SK-N-SH treated with all-trans-retinoic acid at 6 μM for 48 hours (cell line): ENCODE data around the gene ACBD6.

Experiments
- ARNTL ChIP-seq: fragments of 450-650 bp; formaldehyde crosslinking; IDR thresholded peaks from 2 replicates; pipeline ENCODE4 v1.5.0; 2020; ENCODE audit warnings: low read depth, mild to moderate bottlenecking, moderate library complexity, borderline replicate concordance
- BACH2 ChIP-seq: fragments of 250-450 bp; sonication (Bioruptor Pico); IDR thresholded peaks from 2 replicates; pipeline ENCODE4 v1.9.0; 2021; ENCODE audit warnings: mild to moderate bottlenecking, borderline replicate concordance
- CSDC2 ChIP-seq: fragments of 250-450 bp; sonication (Bioruptor Pico); IDR thresholded peaks from 2 replicates; pipeline ENCODE4 v1.5.0; 2020; ENCODE audit warnings: mild to moderate bottlenecking, moderate library complexity
- PPARA ChIP-seq: fragments of 250-450 bp; sonication (Bioruptor Pico); IDR thresholded peaks from 2 replicates; pipeline ENCODE4 v1.5.0; 2020; ENCODE audit warnings: mild to moderate bottlenecking, borderline replicate concordance
- ZFP3 ChIP-seq: fragments of 250-450 bp; sonication (Bioruptor Pico); IDR thresholded peaks from 2 replicates; pipeline ENCODE4 v1.5.0; 2020; ENCODE audit warnings: mild to moderate bottlenecking, moderate library complexity
- ZNF8 ChIP-seq: fragments of 450-650 bp; formaldehyde crosslinking; IDR thresholded peaks from 2 replicates; pipeline ENCODE4 v1.5.0; 2020; ENCODE audit warnings: mild to moderate bottlenecking, moderate library complexity
- TF ChIP-seq, protein P1 (sequence below): fragments of 250-450 bp; sonication (Bioruptor Pico); IDR thresholded peaks from 2 replicates; pipeline ENCODE4 v1.5.1; 2020; ENCODE audit warnings: low read depth, mild to moderate bottlenecking, moderate library complexity
- TF ChIP-seq, protein P2 (sequence below): fragments of 250-450 bp; sonication (Bioruptor Pico); IDR thresholded peaks from 2 replicates; pipeline ENCODE4 v1.8.0; 2020; ENCODE audit warnings: mild to moderate bottlenecking, moderate library complexity, borderline replicate concordance
- TF ChIP-seq, protein P3 (sequence below): fragments of 250-450 bp; sonication (Bioruptor Pico); IDR thresholded peaks from 2 replicates; pipeline ENCODE4 v1.8.0; 2021; ENCODE audit warnings: low read depth, mild to moderate bottlenecking, moderate library complexity, borderline replicate concordance

DNA sequence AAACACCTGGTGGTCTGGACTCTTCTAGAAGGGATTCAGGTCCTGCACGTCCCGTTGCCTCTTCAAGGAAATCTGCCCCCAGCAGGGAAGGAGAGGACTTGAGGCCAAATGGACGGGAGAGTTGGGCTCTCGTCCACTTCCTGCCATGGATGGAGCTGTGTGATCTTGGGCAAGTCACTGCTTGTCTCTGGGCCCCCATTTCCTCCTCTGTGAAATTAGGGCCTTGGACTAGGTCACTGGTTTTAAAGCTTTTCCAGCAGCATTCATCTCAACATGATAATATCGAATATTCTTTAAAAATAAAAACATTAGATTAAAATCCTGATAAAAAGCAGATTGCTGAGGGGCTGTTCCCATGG is 245.4 kb downstream of the ACBD6 start:
- TF ChIP-seq ZFP3 (CRISPR knock-in tag) (no peak), PPARA (CRISPR knock-in tag) (no peak), BACH2 (CRISPR knock-in tag) (no peak), ARNTL (CRISPR knock-in tag) (no peak), ZNF8 (CRISPR knock-in tag) (no peak), CSDC2 (CRISPR knock-in tag) (no peak)
- TF ChIP-seq, protein P1, sequence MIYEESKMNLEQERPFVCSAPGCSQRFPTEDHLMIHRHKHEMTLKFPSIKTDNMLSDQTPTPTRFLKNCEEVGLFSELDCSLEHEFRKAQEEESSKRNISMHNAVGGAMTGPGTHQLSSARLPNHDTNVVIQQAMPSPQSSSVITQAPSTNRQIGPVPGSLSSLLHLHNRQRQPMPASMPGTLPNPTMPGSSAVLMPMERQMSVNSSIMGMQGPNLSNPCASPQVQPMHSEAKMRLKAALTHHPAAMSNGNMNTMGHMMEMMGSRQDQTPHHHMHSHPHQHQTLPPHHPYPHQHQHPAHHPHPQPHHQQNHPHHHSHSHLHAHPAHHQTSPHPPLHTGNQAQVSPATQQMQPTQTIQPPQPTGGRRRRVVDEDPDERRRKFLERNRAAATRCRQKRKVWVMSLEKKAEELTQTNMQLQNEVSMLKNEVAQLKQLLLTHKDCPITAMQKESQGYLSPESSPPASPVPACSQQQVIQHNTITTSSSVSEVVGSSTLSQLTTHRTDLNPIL (CRISPR knock-in tag) = no peak
- TF ChIP-seq, protein P2, sequence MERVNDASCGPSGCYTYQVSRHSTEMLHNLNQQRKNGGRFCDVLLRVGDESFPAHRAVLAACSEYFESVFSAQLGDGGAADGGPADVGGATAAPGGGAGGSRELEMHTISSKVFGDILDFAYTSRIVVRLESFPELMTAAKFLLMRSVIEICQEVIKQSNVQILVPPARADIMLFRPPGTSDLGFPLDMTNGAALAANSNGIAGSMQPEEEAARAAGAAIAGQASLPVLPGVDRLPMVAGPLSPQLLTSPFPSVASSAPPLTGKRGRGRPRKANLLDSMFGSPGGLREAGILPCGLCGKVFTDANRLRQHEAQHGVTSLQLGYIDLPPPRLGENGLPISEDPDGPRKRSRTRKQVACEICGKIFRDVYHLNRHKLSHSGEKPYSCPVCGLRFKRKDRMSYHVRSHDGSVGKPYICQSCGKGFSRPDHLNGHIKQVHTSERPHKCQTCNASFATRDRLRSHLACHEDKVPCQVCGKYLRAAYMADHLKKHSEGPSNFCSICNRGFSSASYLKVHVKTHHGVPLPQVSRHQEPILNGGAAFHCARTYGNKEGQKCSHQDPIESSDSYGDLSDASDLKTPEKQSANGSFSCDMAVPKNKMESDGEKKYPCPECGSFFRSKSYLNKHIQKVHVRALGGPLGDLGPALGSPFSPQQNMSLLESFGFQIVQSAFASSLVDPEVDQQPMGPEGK = no peak
- TF ChIP-seq, protein P3, sequence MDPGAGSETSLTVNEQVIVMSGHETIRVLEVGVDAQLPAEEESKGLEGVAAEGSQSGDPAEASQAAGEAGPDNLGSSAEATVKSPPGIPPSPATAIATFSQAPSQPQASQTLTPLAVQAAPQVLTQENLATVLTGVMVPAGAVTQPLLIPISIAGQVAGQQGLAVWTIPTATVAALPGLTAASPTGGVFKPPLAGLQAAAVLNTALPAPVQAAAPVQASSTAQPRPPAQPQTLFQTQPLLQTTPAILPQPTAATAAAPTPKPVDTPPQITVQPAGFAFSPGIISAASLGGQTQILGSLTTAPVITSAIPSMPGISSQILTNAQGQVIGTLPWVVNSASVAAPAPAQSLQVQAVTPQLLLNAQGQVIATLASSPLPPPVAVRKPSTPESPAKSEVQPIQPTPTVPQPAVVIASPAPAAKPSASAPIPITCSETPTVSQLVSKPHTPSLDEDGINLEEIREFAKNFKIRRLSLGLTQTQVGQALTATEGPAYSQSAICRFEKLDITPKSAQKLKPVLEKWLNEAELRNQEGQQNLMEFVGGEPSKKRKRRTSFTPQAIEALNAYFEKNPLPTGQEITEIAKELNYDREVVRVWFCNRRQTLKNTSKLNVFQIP (CRISPR knock-in tag) = no peak
